ENCODE measurements around the gene MYCBP2. TPM values are rescaled to one million over a fixed set of nuclear protein-coding genes. Genes with fewer than 3 reads are reported as not detected.

Gene MYCBP2
- total and polyA plus RNA-seq, 4 experiments from 2014 or later: 13.3 to 197 (median 118) TPM

DNA sequence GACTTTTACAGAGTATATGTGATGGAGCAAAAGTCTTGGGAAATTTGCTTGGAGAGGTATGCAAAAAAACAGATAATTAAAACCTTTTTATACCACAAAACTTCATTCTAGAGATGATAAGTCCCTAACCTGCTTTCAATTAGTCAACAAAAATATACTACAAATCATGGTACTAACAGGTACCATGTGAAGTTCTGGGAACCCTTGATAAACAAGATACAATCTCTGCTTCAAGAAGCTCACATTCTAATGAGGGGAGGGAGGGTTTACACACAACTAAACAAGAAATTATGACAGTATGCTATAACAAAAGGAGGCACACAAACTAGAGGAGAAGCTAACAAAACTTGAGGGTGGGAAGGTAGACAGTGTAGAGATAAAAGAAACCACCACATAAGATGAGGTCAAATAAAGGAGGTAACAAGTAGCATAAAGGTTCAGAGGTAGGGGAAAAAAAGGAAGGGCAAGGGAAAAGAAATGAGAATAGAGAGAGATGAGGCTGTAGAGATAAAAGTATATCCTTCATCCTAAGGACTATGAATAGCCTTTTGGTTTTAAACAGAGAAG lies 91.4 kb downstream of the MYCBP2 start:
- POLR2A ChIA-PET (ENCODE audit: partially characterized antibody): no interaction called here
- no peaks in the 10 kb centered on the region for H3K9me3 Mint-ChIP-seq
- Histone ChIP-seq H3K4me1 (ENCODE audit: insufficient read depth, low read length) (peaks cover 6% of the 10 kb centered on the region), H3K36me3 (ENCODE audit: insufficient read depth, low read length) (peaks cover 5% of the 10 kb centered on the region), H3K27me3 (ENCODE audit: insufficient read depth, low read length) (no peaks in the 10 kb centered on the region), H3K4me3 (ENCODE audit: low read length in 2 of 2) (no peak overlapping the region), H3K27ac (ENCODE audit: low read depth, low read length) (no peak overlapping the region), H3K9me3 (ENCODE audit: control insufficient read depth in 1 of 2, low read length in 2 of 2) (no peaks in the 10 kb centered on the region)
- peaks cover 32 to 39% of the 10 kb centered on the region in 2 donors for H3K36me3 Mint-ChIP-seq
- intact Hi-C loops (cut with micrococcal nuclease): no loop called here
- H3K4me1 Mint-ChIP-seq: peaks cover 12 to 15% (median 13%) of the 10 kb centered on the region in 4 donors
- CTCF ChIA-PET (ENCODE audit: partially characterized antibody): no interaction called here
- H3K27ac Mint-ChIP-seq: peak overlapping the region in 3 of 7 donors; percentile 2 to 63 (median 43)
- no peaks in the 10 kb centered on the region for H3K27me3 Mint-ChIP-seq
- H3K4me3 Mint-ChIP-seq: peak overlapping the region in 1 of 8 donors; percentile 33
- DNase-seq: no peak

DNA sequence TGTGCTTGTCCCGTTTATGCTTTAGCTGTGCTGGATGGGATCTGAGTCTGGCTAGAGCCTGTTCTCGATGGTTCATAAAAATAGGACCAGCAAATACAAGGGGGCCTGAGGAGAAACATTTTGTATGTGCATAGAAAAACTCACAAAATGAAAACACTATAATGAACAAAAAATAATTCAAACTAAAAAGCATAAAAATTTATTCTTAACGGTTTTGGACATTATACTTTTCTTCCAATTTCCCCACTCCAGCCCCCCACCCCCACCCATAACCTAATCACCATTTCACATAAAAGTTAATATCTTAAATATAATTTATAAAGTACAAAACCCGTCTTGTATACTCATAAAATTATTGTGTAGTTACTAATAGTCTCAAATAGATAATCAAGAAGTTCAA lies 93.7 kb downstream of the MYCBP2 start:
- CTCF ChIA-PET (ENCODE audit: partially characterized antibody): no interaction called here
- intact Hi-C loops (cut with micrococcal nuclease): loop anchor here (5.0 kb wide), 1 partner anchor 34 kb away; no protein-coding TSS in a partner anchor
- H3K4me1 ChIP-seq (ENCODE audit: insufficient read depth, low read length): peaks cover 11% of the 10 kb centered on the region
- Mint-ChIP-seq H3K4me3 (no peak overlapping the region), H3K27me3 (no peaks in the 10 kb centered on the region), H3K9me3 (no peaks in the 10 kb centered on the region), H3K36me3 (peaks cover 27 to 31% of the 10 kb centered on the region in 2 donors), H3K27ac (no peak overlapping the region), H3K4me1 (peaks cover 14 to 18% (median 17%) of the 10 kb centered on the region in 4 donors)
- POLR2A ChIA-PET (ENCODE audit: partially characterized antibody): no interaction called here
- H3K36me3 ChIP-seq (ENCODE audit: insufficient read depth, low read length): peaks cover 5% of the 10 kb centered on the region
- H3K9me3 ChIP-seq (ENCODE audit: control insufficient read depth in 1 of 2, low read length in 2 of 2): no peaks in the 10 kb centered on the region
- H3K4me3 ChIP-seq (ENCODE audit: low read length in 2 of 2): no peak overlapping the region
- H3K27me3 ChIP-seq (ENCODE audit: insufficient read depth, low read length): no peaks in the 10 kb centered on the region
- no peak for DNase-seq
- no peak overlapping the region for H3K27ac ChIP-seq (ENCODE audit: low read depth, low read length)

DNA sequence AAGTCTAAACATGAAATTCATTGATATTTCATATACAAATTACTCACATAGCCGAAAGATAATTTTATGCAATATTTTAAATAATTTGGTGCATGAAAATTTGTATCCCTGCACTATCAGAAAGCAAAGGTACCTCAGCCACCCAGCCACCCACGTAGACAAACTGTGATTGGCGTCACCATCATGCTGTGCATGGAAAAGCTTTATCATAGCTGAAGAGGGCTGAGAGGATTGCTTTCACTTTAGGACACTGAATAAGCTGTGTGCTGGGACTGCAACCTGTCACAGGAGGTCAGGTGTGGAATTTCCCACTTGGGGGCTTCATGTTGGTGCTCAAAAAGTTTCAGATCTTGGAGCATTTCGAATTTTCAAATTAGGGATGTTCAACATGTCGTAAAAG lies 96.3 kb downstream of the MYCBP2 start:
- Mint-ChIP-seq H3K27me3 (no peaks in the 10 kb centered on the region), H3K9me3 (no peaks in the 10 kb centered on the region), H3K4me1 (peaks cover 8 to 17% (median 15%) of the 10 kb centered on the region in 4 donors), H3K36me3 (peaks cover 36 to 37% of the 10 kb centered on the region in 2 donors), H3K4me3 (peak overlapping the region in 1 of 8 donors; percentile 51), H3K27ac (peak overlapping the region in 5 of 7 donors; percentile 13 to 79 (median 42))
- Histone ChIP-seq H3K36me3 (ENCODE audit: insufficient read depth, low read length) (peaks cover 5% of the 10 kb centered on the region), H3K27me3 (ENCODE audit: insufficient read depth, low read length) (no peaks in the 10 kb centered on the region), H3K9me3 (ENCODE audit: control insufficient read depth in 1 of 2, low read length in 2 of 2) (no peaks in the 10 kb centered on the region), H3K27ac (ENCODE audit: low read depth, low read length) (no peak overlapping the region), H3K4me3 (ENCODE audit: low read length in 2 of 2) (no peak overlapping the region), H3K4me1 (ENCODE audit: insufficient read depth, low read length) (peaks cover 11% of the 10 kb centered on the region)
- DNase-seq: peak in 1 of 5 donors; percentile 31
- CTCF ChIA-PET (ENCODE audit: partially characterized antibody): interaction anchor here (0.5 kb wide), 1 partner anchor 249 kb away, joined by 3 read pairs; no protein-coding TSS in a partner anchor
- POLR2A ChIA-PET (ENCODE audit: partially characterized antibody): interaction anchor here (0.9 kb wide), 1 partner anchor 96 kb away, joined by 3 read pairs; no protein-coding TSS in a partner anchor
- intact Hi-C loops (cut with micrococcal nuclease): loop anchor here (5.0 kb wide), 1 partner anchor 37 kb away; no protein-coding TSS in a partner anchor

DNA sequence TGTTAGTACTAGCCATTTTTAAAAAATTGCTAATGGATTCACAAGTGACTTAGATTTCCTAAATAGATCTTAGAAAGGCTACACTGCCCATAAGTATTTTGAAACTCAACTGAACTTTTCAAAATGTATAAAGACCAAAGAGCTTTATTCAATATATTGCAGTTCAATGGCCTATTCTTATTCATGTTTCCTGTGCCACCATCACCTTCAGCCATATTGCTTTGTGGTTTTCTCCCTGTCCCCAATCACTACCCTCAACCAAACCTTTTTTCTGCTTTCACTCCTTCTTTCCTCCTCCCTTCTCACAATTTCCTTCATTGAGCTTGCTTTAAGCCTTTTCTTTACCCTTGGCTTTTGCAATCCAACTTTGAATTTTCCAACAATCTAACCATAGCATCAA lies 100.9 kb downstream of the MYCBP2 start:
- Histone ChIP-seq H3K27ac (ENCODE audit: low read depth, low read length) (no peak overlapping the region), H3K9me3 (ENCODE audit: control insufficient read depth in 1 of 2, low read length in 2 of 2) (no peaks in the 10 kb centered on the region), H3K36me3 (ENCODE audit: insufficient read depth, low read length) (peaks cover 6% of the 10 kb centered on the region), H3K27me3 (ENCODE audit: insufficient read depth, low read length) (no peaks in the 10 kb centered on the region), H3K4me3 (ENCODE audit: low read length in 2 of 2) (no peak overlapping the region), H3K4me1 (ENCODE audit: insufficient read depth, low read length) (peaks cover 10% of the 10 kb centered on the region)
- Mint-ChIP-seq H3K9me3 (no peaks in the 10 kb centered on the region), H3K4me1 (peaks cover 19 to 32% (median 23%) of the 10 kb centered on the region in 4 donors), H3K4me3 (no peak overlapping the region), H3K36me3 (peaks cover 41% of the 10 kb centered on the region in 2 donors), H3K27me3 (no peaks in the 10 kb centered on the region), H3K27ac (peak overlapping the region in 4 of 7 donors; percentile 24 to 78 (median 68))
- intact Hi-C loops (cut with micrococcal nuclease): no loop called here
- ChIA-PET CTCF (ENCODE audit: partially characterized antibody) (no interaction called here), POLR2A (ENCODE audit: partially characterized antibody) (no interaction called here)
- no peak for DNase-seq

DNA sequence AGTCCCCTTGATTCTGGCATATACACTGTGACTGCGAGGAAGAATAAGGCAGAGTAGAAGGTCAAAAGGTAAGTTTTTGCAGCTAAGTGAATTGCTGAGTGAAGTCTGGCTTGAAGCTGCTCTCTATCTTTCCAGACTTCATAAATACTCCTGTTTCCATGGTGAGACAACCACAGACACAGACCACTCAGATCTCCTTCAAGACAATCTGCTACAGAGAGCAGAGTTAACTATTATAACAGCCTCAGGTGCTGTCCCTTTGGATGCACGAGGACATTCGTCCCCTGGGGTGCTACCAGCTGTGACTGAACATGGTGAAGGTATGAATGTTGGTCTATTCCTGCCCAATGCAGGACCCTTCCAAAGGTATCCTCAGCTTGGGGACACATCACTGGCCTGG lies 104.0 kb downstream of the MYCBP2 start:
- Mint-ChIP-seq H3K36me3 (peaks cover 34 to 37% of the 10 kb centered on the region in 2 donors), H3K4me3 (no peak overlapping the region), H3K9me3 (no peaks in the 10 kb centered on the region), H3K4me1 (peaks cover 15 to 28% (median 19%) of the 10 kb centered on the region in 4 donors), H3K27ac (peak overlapping the region in 2 of 7 donors; percentile 50 to 60), H3K27me3 (no peaks in the 10 kb centered on the region)
- Histone ChIP-seq H3K9me3 (ENCODE audit: control insufficient read depth in 1 of 2, low read length in 2 of 2) (no peaks in the 10 kb centered on the region), H3K4me1 (ENCODE audit: insufficient read depth, low read length) (peaks cover 8% of the 10 kb centered on the region), H3K27ac (ENCODE audit: low read depth, low read length) (no peak overlapping the region), H3K36me3 (ENCODE audit: insufficient read depth, low read length) (peaks cover 6% of the 10 kb centered on the region), H3K4me3 (ENCODE audit: low read length in 2 of 2) (no peak overlapping the region), H3K27me3 (ENCODE audit: insufficient read depth, low read length) (no peaks in the 10 kb centered on the region)
- intact Hi-C loops (cut with micrococcal nuclease): no loop called here
- ChIA-PET POLR2A (ENCODE audit: partially characterized antibody) (no interaction called here), CTCF (ENCODE audit: partially characterized antibody) (interaction anchor here (1.1 kb wide), 1 partner anchor 256 kb away, joined by 6 read pairs; no protein-coding TSS in a partner anchor)
- no peak for DNase-seq

DNA sequence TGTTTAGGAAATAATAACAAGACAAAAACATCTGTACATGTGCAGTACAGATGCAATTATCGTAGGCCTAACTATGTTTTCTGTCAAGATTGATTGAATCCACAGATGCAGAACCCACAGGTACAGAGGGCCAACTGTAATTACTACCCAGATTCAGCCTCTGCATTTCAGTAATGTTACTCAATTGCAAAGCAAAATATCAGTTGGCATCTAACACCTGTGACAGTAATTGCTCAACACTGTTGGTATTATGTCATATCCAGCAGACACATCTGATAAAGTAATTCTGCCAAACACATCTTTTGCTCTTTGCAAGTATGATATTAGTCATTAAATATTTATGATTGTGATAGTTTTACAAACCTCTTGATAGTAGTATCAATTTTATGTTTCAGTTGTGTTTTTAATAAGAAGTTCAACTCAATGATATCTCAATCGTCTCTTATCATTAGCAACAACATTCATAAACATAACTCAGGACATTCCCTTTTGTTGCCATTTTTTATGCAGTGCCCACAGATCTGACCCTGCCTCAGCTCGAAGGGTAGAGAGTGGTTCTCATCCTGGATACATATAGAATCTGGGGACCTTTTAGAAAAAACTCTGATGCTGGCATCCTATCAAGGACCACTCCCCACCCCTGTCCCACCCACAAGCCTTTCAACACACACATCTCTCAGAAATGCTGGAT lies 104.7 kb downstream of the MYCBP2 start:
- no peaks in the 10 kb centered on the region for H3K9me3 ChIP-seq (ENCODE audit: control insufficient read depth in 1 of 2, low read length in 2 of 2)
- H3K4me3 Mint-ChIP-seq: no peak overlapping the region
- peak overlapping the region in 1 of 7 donors; percentile 25 for H3K27ac Mint-ChIP-seq
- POLR2A ChIA-PET (ENCODE audit: partially characterized antibody): no interaction called here
- no peaks in the 10 kb centered on the region for H3K27me3 Mint-ChIP-seq
- no peak for DNase-seq
- H3K4me1 ChIP-seq (ENCODE audit: insufficient read depth, low read length): peaks cover 8% of the 10 kb centered on the region
- H3K4me3 ChIP-seq (ENCODE audit: low read length in 2 of 2): no peak overlapping the region
- no peaks in the 10 kb centered on the region for H3K9me3 Mint-ChIP-seq
- no peak overlapping the region for H3K27ac ChIP-seq (ENCODE audit: low read depth, low read length)
- H3K4me1 Mint-ChIP-seq: peaks cover 15 to 28% (median 19%) of the 10 kb centered on the region in 4 donors
- CTCF ChIA-PET (ENCODE audit: partially characterized antibody): no interaction called here
- intact Hi-C loops (cut with micrococcal nuclease): loop anchor here (2.0 kb wide), 1 partner anchor 19 kb away; no protein-coding TSS in a partner anchor
- peaks cover 30 to 34% of the 10 kb centered on the region in 2 donors for H3K36me3 Mint-ChIP-seq
- peaks cover 7% of the 10 kb centered on the region for H3K36me3 ChIP-seq (ENCODE audit: insufficient read depth, low read length)
- H3K27me3 ChIP-seq (ENCODE audit: insufficient read depth, low read length): no peaks in the 10 kb centered on the region

DNA sequence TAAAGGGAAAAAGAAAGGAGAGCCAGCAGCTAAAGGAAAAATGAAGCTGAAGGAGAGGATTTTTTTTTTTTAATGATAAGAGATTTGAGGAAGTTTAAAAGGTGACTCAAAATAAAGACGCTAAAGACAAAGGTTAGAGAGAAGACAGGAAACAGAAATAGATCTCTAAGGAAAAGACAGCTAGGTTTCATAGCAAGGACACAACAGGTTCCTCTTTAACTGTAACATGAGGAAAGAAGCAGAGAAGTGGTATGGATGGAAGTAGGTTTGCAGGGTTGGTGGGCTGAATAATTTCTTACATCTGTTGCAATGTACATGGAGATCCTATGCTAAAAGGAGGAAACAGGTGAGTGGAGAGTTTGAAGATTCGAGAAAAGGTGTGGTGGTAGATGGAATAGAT lies 107.5 kb downstream of the MYCBP2 start:
- Histone ChIP-seq H3K36me3 (ENCODE audit: insufficient read depth, low read length) (peaks cover 20% of the 10 kb centered on the region), H3K4me1 (ENCODE audit: insufficient read depth, low read length) (peaks cover 8% of the 10 kb centered on the region), H3K27me3 (ENCODE audit: insufficient read depth, low read length) (no peaks in the 10 kb centered on the region), H3K9me3 (ENCODE audit: control insufficient read depth in 1 of 2, low read length in 2 of 2) (no peaks in the 10 kb centered on the region), H3K4me3 (ENCODE audit: low read length in 2 of 2) (no peak overlapping the region), H3K27ac (ENCODE audit: low read depth, low read length) (no peak overlapping the region)
- intact Hi-C loops (cut with micrococcal nuclease): no loop called here
- Mint-ChIP-seq H3K4me1 (peaks cover 12 to 23% (median 17%) of the 10 kb centered on the region in 4 donors), H3K27me3 (no peaks in the 10 kb centered on the region), H3K9me3 (no peaks in the 10 kb centered on the region), H3K36me3 (peaks cover 40% of the 10 kb centered on the region in 2 donors), H3K4me3 (no peak overlapping the region), H3K27ac (no peak overlapping the region)
- ChIA-PET POLR2A (ENCODE audit: partially characterized antibody) (interaction anchor here (1.1 kb wide), 1 partner anchor 111 kb away, joined by 3 read pairs; no protein-coding TSS in a partner anchor), CTCF (ENCODE audit: partially characterized antibody) (interaction anchor here (1.5 kb wide), 1 partner anchor 259 kb away, joined by 4 read pairs; no protein-coding TSS in a partner anchor)
- DNase-seq: no peak
